ENCODE measurements around the gene C18orf63.

Gene C18orf63

GRCh38 chr18:74407888-74408287 lies 92.2 kb downstream of the C18orf63 start:
- DNase-seq (ENCODE audit: low read depth, low spot score): no peak
